ENCODE measurements around the gene CPNE5.

CPNE5 gene

DNA sequence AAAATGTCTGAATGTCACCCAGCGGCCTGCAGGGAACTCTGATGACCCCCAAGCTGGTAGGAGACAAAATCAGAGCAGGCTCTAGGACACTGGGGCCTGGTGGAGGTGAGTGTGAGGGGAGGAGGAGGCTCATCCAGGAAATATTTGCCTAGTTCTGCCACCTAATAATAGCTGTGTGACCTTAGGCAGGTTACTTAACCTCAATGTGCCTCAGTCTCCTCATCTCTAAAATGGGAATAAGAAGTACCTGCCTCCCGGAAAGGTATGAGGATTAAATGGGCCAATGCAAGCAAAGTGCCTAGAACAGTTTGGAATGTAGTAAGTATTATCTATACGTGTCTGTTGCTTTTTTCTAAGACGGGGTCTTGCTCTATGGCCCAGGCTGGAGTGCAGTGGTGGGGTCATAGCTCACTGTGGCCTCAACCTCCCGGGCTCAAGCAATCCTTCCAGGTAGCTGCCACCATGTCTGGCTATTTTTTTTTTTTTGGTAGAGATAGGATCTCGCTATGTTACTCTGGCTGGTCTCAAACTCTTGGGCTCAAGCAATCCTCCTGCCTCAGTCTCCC lies 81.2 kb downstream of the CPNE5 start:
- no peaks in the 10 kb centered on the region for H3K27me3 ChIP-seq (replicated peaks)
- H3K27ac ChIP-seq: no peak overlapping the region
- in situ Hi-C loops (cut with HindIII; ENCODE audit: low pct_ligation_motif_present, low sequenced_read_pairs): loop anchor here (25.0 kb wide), 1 partner anchor 254 kb away; the partner anchor contains the start of gene FGD2
- DNase-seq: no peak
- no peak overlapping the region for H3K4me3 ChIP-seq (ENCODE audit: low read depth, low read length)
- no peaks in the 10 kb centered on the region for H3K36me3 ChIP-seq (replicated peaks)
- TF ChIP-seq, protein P1, sequence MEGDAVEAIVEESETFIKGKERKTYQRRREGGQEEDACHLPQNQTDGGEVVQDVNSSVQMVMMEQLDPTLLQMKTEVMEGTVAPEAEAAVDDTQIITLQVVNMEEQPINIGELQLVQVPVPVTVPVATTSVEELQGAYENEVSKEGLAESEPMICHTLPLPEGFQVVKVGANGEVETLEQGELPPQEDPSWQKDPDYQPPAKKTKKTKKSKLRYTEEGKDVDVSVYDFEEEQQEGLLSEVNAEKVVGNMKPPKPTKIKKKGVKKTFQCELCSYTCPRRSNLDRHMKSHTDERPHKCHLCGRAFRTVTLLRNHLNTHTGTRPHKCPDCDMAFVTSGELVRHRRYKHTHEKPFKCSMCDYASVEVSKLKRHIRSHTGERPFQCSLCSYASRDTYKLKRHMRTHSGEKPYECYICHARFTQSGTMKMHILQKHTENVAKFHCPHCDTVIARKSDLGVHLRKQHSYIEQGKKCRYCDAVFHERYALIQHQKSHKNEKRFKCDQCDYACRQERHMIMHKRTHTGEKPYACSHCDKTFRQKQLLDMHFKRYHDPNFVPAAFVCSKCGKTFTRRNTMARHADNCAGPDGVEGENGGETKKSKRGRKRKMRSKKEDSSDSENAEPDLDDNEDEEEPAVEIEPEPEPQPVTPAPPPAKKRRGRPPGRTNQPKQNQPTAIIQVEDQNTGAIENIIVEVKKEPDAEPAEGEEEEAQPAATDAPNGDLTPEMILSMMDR (IDR thresholded peaks at IDR 0.05; ENCODE audit: low read depth, low read length, missing control alignments): no peak

DNA sequence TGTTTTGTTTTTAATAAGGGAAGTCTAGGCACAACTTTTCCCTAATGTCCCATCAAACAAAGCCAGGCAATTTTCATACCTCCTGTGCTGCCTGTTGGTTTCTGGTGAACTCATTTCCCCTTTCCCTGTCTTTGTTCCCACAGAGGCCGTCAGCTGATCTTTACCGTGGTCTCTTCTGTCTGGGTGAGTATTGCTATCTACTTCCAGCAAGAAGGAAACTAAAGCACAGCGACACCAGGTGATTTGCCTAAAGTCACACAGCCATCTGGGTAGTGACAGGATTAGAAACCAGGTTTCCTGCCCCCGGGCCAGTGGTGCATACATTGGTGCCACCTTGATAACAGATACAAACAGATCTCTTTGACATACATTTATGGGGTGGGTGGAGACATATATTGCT lies 82.0 kb downstream of the CPNE5 start:
- in situ Hi-C loops (cut with HindIII; ENCODE audit: low pct_ligation_motif_present, low sequenced_read_pairs): loop anchor here (25.0 kb wide), 1 partner anchor 255 kb away; the partner anchor contains the start of gene FGD2
- TF ChIP-seq, protein P1 (IDR thresholded peaks at IDR 0.05; ENCODE audit: low read depth, low read length, missing control alignments): no peak
- DNase-seq: no peak
- H3K27ac ChIP-seq: no peak overlapping the region
- H3K4me3 ChIP-seq (ENCODE audit: low read depth, low read length): no peak overlapping the region
- H3K27me3 ChIP-seq (replicated peaks): no peaks in the 10 kb centered on the region
- H3K36me3 ChIP-seq (replicated peaks): no peaks in the 10 kb centered on the region

DNA sequence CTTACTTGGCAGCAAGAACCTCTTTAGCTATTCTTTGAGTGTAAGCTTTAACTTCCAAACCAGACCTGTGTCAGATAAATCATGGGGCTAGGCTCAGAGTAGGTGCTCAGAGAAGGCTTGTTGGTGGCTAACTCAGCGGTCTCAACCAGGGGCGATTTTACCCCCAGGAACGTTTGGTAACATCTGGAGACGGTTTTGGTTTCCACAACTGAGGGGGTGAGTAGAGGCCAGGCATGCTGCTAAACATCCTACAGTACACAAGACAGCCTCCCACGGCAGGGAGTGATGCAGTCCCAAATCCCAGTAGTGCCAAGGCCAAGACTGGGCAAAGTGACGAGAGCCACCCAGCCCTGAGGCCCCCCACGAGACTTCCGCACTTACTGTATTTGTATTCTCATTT lies 82.5 kb downstream of the CPNE5 start:
- no peaks in the 10 kb centered on the region for H3K27me3 ChIP-seq (replicated peaks)
- no peak overlapping the region for H3K27ac ChIP-seq
- in situ Hi-C loops (cut with HindIII; ENCODE audit: low pct_ligation_motif_present, low sequenced_read_pairs): loop anchor here (25.0 kb wide), 1 partner anchor 256 kb away; the partner anchor contains the start of gene FGD2
- H3K4me3 ChIP-seq (ENCODE audit: low read depth, low read length): no peak overlapping the region
- DNase-seq: no peak
- TF ChIP-seq, protein P1 (IDR thresholded peaks at IDR 0.05; ENCODE audit: low read depth, low read length, missing control alignments): no peak
- H3K36me3 ChIP-seq (replicated peaks): no peaks in the 10 kb centered on the region

DNA sequence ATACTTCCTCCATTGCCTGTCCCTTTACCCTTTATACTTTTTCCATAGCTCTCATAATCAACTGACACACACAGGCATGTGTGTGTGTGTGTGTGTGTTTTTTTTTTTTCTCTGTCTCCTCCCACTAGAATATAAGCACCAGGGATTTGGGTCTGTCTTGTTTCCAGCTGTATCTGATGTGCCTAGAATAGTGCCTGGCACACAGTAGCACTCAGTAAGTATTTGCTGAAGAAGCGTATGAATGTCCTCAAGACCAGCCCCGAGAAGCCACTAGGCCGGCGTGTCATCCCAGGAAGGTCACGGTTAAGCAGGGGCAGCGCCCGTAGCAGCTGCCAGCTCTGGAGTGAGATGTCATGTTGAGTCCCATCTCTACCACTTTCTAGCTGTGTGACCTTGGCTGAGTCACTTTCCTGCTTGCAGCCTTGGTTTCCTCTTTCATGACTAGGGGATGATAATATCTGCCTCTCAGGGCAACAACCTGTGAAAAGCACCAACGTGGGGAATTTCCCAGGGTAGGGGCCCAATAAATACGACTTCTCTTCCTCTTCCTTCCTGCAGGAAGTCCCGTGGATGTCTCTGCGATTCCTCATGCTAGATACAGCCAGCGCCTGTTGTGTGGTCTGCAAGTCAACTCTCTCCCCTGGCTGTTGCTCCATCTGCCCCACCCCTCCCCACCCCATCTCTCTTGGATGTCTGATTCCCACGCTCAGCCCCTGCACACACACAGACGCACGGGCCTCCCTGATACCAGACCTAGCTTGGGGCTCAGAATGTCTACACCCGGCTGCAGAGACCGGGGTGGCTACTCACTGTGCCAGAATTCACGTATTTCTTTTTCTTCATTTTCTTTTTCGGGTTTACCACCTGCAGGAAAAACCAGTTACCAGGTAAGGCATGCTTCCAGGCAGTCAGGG lies 83.6 kb downstream of the CPNE5 start:
- Histone ChIP-seq H3K27me3 (replicated peaks) (no peaks in the 10 kb centered on the region), H3K36me3 (replicated peaks) (no peaks in the 10 kb centered on the region), H3K4me3 (ENCODE audit: low read depth, low read length) (no peak overlapping the region), H3K27ac (no peak overlapping the region)
- peak; percentile 64 for DNase-seq
- in situ Hi-C loops (cut with HindIII; ENCODE audit: low pct_ligation_motif_present, low sequenced_read_pairs): loop anchor here (25.0 kb wide), 1 partner anchor 257 kb away; the partner anchor contains the start of gene FGD2
- TF ChIP-seq, protein P1 (IDR thresholded peaks at IDR 0.05; ENCODE audit: low read depth, low read length, missing control alignments): no peak

DNA sequence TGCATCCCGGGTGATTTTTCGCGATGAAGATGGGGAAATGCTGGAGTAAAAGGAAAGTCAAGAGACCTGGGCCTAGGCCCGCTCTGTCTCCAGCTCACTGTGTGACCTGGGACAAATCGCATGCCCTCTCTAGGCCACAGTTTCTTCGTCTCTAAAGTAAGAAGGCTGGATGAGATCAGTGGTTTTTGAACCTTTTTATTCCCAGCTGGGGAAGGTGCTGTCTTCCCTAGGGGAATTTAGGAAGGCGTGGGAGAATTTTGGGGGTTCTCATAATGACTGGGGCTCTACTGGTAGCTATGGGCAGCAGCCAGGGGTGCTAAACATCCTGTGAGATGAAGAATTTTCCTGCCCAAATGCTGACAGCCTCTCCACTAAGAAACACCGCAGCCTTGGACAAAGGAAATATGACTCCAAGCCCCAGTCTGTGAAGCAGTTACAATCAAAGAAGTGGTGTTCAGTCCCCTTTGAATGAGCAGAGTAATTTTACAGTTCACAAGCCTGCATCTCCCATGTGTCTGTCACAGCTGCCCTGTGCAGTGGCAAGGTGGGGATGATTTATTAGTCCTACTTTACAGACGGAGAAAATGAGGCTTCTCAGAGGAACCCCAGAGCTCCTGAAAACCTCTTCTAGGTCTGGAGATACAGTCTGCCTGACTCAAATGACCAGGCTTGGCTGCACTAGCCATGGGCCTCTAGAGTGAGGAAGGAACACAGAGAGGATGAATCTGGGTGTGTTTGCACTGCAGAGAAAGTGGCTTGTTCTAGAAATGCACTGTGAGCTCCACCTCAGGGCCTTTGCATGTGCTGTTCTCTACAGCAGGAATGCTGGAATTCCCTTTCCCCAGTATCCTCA lies 84.4 kb downstream of the CPNE5 start:
- TF ChIP-seq, protein P1 (IDR thresholded peaks at IDR 0.05; ENCODE audit: low read depth, low read length, missing control alignments): no peak
- no peaks in the 10 kb centered on the region for H3K36me3 ChIP-seq (replicated peaks)
- no peaks in the 10 kb centered on the region for H3K27me3 ChIP-seq (replicated peaks)
- H3K27ac ChIP-seq: no peak overlapping the region
- no peak overlapping the region for H3K4me3 ChIP-seq (ENCODE audit: low read depth, low read length)
- in situ Hi-C loops (cut with HindIII; ENCODE audit: low pct_ligation_motif_present, low sequenced_read_pairs): loop anchor here (25.0 kb wide), 1 partner anchor 257 kb away; the partner anchor contains the start of gene FGD2
- DNase-seq: no peak

All from brain microvascular endothelial cell (primary cell).